A673 (cell line): ENCODE data around the gene ITPA. TPM values are rescaled to one million over a fixed set of nuclear protein-coding genes. Genes with fewer than 3 reads are reported as not detected.

ENCODE experiments used
- BruUV-seq: library from RNA; stranded (reverse); fragments of 400-500 nt; replicated peaks from 2 replicates; lab custom pipeline; 2021; lab: Mats Ljungman, UMichigan
- CTCF ChIA-PET: fragments of 300-600 bp; sonication (Branson Sonifier 250); formaldehyde crosslinking; loops from one replicate; lab custom pipeline; 2022; ENCODE audit warnings: antibody characterized with exemption; lab: Charles Lee
- POLR2A ChIA-PET: fragments of 300-600 bp; sonication (Branson Sonifier 250); formaldehyde crosslinking; loops from one replicate; lab custom pipeline; 2022; ENCODE audit warnings: antibody characterized with exemption; ENCODE audit not compliant: low non-redundant PET; lab: Charles Lee
- DNase-seq: peaks from one replicate; pipeline ENCODE4 v3.0.0-alpha.2; 2015; ENCODE audit warnings: low spot score
- H3K27ac ChIP-seq: fragments of 200-600 bp; sonication (generic); 2 replicates; pipeline ENCODE4 v1.5.1; 2016; ENCODE audit warnings: mixed run types, low read depth, mild to moderate bottlenecking, mixed read lengths, antibody characterized with exemption, low read length; ENCODE audit not compliant: poor library complexity, severe bottlenecking
- H3K27me3 ChIP-seq: fragments of 200-600 bp; sonication (generic); replicated peaks from 2 replicates; pipeline ENCODE4 v1.6.1; 2017; ENCODE audit warnings: mixed run types, low read depth, mild to moderate bottlenecking, mixed read lengths, antibody characterized with exemption, low read length; ENCODE audit not compliant: insufficient read depth, poor library complexity
- H3K36me3 ChIP-seq: fragments of 200-600 bp; sonication (generic); 2 replicates; pipeline ENCODE4 v1.6.1; 2016; ENCODE audit warnings: mixed run types, mild to moderate bottlenecking, mixed read lengths, antibody characterized with exemption, low read length; ENCODE audit not compliant: insufficient read depth, poor library complexity, severe bottlenecking
- H3K4me1 ChIP-seq: fragments of 200-600 bp; sonication (generic); 2 replicates; pipeline ENCODE4 v1.6.1; 2017; ENCODE audit warnings: mixed run types, mild to moderate bottlenecking, mixed read lengths, antibody characterized with exemption, low read length; ENCODE audit not compliant: insufficient read depth, poor library complexity, severe bottlenecking
- H3K4me3 ChIP-seq: fragments of 200-600 bp; sonication (generic); 2 replicates; pipeline ENCODE4 v1.5.1; 2016; ENCODE audit warnings: low read depth, mixed run types, mild to moderate bottlenecking, mixed read lengths, low read length; ENCODE audit not compliant: poor library complexity, severe bottlenecking
- H3K9me3 ChIP-seq: fragments of 200-600 bp; sonication (generic); 2 replicates; pipeline ENCODE4 v1.6.1; 2016; ENCODE audit warnings: mixed run types, low read depth, mild to moderate bottlenecking, mixed read lengths, antibody characterized with exemption, low read length; ENCODE audit not compliant: poor library complexity, severe bottlenecking
- EZH2 ChIP-seq: fragments of 200-600 bp; sonication (generic); IDR thresholded peaks from 2 replicates; pipeline ENCODE4 v1.6.1; 2017; ENCODE audit warnings: borderline replicate concordance, low read depth, mild to moderate bottlenecking, mixed read lengths, antibody characterized with exemption, low read length; ENCODE audit not compliant: poor library complexity, severe bottlenecking
- intact Hi-C: fragments of 100-400 bp; cut with micrococcal nuclease; formaldehyde crosslinking; loops from one replicate; pipeline ENCODE4 v1.10.0; 2022; ENCODE audit not compliant: unreplicated experiment
- total RNA-seq: library from RNA; stranded (reverse); gene quantifications from 2 replicates; pipeline ENCODE4 v1.2.3, GENCODE V29; 2021
- TF ChIP-seq, protein P1 (sequence below): fragments of 300-800, 200-600 bp; sonication (generic); conservative IDR thresholded peaks from 2 replicates; pipeline ENCODE4 v1.5.1; 2017; ENCODE audit warnings: low read depth, mild to moderate bottlenecking, antibody characterized with exemption, low read length, moderate library complexity, mixed read lengths

Gene ITPA
- total RNA-seq, 1 experiment from 2014 or later = 81.3 TPM

DNA sequence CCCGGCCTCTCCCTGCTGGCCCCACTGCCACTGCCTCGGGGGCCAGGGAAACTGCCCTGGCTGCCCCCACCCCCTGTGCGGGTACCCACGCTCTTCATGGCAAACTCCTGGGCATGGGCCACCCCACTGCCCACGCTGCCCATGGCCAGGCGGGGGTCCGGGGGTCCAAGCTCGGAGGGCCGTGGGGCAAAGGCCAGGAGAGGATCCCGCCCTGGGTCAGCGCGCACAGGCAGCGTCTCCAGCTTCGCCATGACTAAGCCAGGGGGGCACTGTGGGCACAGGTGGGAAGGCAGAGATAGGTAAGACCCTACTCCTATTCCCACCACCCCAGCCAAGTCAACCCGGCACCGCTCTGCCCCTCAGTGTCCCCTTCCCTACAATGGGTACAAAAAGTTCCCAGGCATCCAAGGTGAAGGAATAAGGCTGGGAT lies 42.4 kb upstream of the ITPA start:
- intact Hi-C loops = no loop called here
- POLR2A ChIA-PET = no interaction called here
- Histone ChIP-seq H3K9me3 (no peaks in the 10 kb centered on the region), H3K4me1 (peaks cover 10% of the 10 kb centered on the region), H3K27ac (no peak overlapping the region), H3K4me3 (no peak overlapping the region), H3K36me3 (no peaks in the 10 kb centered on the region), H3K27me3 (no peaks in the 10 kb centered on the region)
- DNase-seq = no peak
- CTCF ChIA-PET = interaction anchor here (0.6 kb wide), 1 partner anchor 312 kb away, joined by 3 read pairs; no protein-coding TSS in a partner anchor
- TF ChIP-seq, protein P1, sequence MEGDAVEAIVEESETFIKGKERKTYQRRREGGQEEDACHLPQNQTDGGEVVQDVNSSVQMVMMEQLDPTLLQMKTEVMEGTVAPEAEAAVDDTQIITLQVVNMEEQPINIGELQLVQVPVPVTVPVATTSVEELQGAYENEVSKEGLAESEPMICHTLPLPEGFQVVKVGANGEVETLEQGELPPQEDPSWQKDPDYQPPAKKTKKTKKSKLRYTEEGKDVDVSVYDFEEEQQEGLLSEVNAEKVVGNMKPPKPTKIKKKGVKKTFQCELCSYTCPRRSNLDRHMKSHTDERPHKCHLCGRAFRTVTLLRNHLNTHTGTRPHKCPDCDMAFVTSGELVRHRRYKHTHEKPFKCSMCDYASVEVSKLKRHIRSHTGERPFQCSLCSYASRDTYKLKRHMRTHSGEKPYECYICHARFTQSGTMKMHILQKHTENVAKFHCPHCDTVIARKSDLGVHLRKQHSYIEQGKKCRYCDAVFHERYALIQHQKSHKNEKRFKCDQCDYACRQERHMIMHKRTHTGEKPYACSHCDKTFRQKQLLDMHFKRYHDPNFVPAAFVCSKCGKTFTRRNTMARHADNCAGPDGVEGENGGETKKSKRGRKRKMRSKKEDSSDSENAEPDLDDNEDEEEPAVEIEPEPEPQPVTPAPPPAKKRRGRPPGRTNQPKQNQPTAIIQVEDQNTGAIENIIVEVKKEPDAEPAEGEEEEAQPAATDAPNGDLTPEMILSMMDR = no peak
- no peak for TF ChIP-seq EZH2
- no TSS peak for BruUV-seq

DNA sequence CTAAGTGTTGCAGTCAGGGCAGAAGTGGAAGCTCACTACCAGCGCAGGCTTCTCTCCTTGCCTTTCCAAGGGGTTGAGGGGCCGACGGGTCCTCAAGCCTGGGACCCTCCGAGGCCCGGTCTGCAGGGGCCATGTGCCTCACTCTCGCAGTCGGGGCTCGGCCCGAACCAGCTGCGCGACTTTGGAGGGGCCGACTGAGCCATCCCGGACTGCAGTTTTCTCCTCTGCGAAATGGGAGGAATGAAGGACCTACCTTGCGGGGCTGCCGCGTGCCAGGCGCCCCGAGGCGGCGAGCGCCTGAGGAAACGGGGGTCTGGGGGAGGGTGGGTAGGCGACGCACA lies 41.6 kb upstream of the ITPA start:
- POLR2A ChIA-PET = no interaction called here
- intact Hi-C loops = no loop called here
- BruUV-seq = no TSS peak
- TF ChIP-seq, protein P1 = no peak
- no peak for TF ChIP-seq EZH2
- no peaks in the 10 kb centered on the region for H3K27me3 ChIP-seq
- no peaks in the 10 kb centered on the region for H3K36me3 ChIP-seq
- no peak for DNase-seq
- no peak overlapping the region for H3K27ac ChIP-seq
- H3K4me1 ChIP-seq = peaks cover 10% of the 10 kb centered on the region
- no peak overlapping the region for H3K4me3 ChIP-seq
- H3K9me3 ChIP-seq = no peaks in the 10 kb centered on the region
- CTCF ChIA-PET = no interaction called here

DNA sequence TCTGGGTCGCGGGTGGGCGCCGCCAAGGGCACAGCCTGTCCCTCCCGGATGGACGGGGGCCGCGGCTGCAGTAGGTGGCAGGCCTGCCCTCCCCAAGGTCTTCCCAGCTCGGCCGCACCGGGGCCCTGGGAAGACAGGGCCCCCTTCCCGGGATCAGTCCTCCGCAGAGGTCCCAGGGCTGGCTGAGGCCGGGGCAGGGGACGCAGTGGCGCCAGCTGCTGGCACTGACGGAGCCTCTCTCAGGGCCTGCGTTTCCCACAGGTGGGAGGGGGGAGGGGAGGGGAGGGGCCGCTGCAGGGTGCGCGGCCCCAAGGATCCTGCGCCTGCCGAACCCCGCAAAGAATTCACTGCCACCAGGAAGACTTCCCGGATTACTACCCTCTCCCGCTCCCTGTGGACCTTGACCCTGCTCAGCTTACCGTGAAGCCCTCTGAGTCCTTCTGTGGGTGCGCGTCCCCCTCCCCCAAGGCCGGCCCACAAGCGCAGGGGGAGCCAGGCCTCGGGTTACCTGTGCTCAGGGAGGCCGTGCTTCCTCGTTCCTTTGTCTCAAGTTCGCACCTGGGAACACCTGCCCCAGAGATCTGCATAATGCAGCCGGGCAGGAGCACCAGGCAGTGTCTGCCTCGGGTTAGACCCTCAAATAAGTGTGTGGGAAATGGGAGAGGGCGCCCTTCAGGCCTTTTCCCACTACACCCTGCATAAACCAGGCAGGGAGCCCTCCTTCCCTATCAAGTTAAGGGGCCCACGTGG lies 41.0 kb upstream of the ITPA start:
- CTCF ChIA-PET = no interaction called here
- H3K4me3 ChIP-seq = no peak overlapping the region

More for the DNA sequence above, 41.0 kb upstream of the ITPA start:
- DNase-seq = no peak
- no peak for TF ChIP-seq EZH2
- TF ChIP-seq, protein P1 = no peak
- H3K36me3 ChIP-seq = no peaks in the 10 kb centered on the region
- intact Hi-C loops = no loop called here
- peaks cover 10% of the 10 kb centered on the region for H3K4me1 ChIP-seq
- no peak overlapping the region for H3K27ac ChIP-seq
- H3K9me3 ChIP-seq = no peaks in the 10 kb centered on the region
- BruUV-seq = no TSS peak
- H3K27me3 ChIP-seq = no peaks in the 10 kb centered on the region
- POLR2A ChIA-PET = no interaction called here
